ENCODE results near the gene GPRASP2.
A peak's percentile ranks its signal among the peaks of the same experiment; 100 is the strongest.
"Not testable (repeated sequence)": the region's sequence is repeated elsewhere in the genome, so short reads cannot be mapped to it uniquely, and the experiment has no call there.

Gene GPRASP2

GRCh38 chrX:102711872-102712215 lies 404 bp upstream of the GPRASP2 start:
- H3K27ac ChIP-seq (ENCODE audit: low read depth, low read length, severe bottlenecking): no peak overlapping the region
- H3K36me3 ChIP-seq (ENCODE audit: control insufficient read depth, insufficient read depth, low read length): peaks cover 3% of the 10 kb centered on the region
- no peaks in the 10 kb centered on the region for H3K4me1 ChIP-seq (ENCODE audit: control insufficient read depth, insufficient read depth, low read length, poor library complexity, severe bottlenecking)
- H3K9me3 ChIP-seq (ENCODE audit: control insufficient read depth, low read length): no peaks in the 10 kb centered on the region
- WGBS, 2 experiments (ENCODE audit: insufficient coverage in 2 of 2): 0 to 12% methylated on average over 4 to 13 of the region's 19 CpGs
- H3K4me3 ChIP-seq (ENCODE audit: extremely low read depth, insufficient read depth, low read length, poor library complexity, severe bottlenecking): peak overlapping the region; percentile 50

GRCh38 chrX:102712981-102713625 lies 855 bp downstream of the GPRASP2 start:
- WGBS, 2 experiments (ENCODE audit: insufficient coverage in 2 of 2): 0% methylated on average over 1 to 7 of the region's 23 CpGs
- Histone ChIP-seq H3K27ac (ENCODE audit: low read depth, low read length, severe bottlenecking) (no peak overlapping the region), H3K36me3 (ENCODE audit: control insufficient read depth, insufficient read depth, low read length) (peaks cover 3% of the 10 kb centered on the region), H3K9me3 (ENCODE audit: control insufficient read depth, low read length) (no peaks in the 10 kb centered on the region), H3K4me1 (ENCODE audit: control insufficient read depth, insufficient read depth, low read length, poor library complexity, severe bottlenecking) (no peaks in the 10 kb centered on the region), H3K4me3 (ENCODE audit: extremely low read depth, insufficient read depth, low read length, poor library complexity, severe bottlenecking) (peak overlapping the region; percentile 50)

- no peaks in the 10 kb centered on the region for H3K4me1 ChIP-seq (ENCODE audit: control insufficient read depth, insufficient read depth, low read length, poor library complexity, severe bottlenecking)
- H3K36me3 ChIP-seq (ENCODE audit: control insufficient read depth, insufficient read depth, low read length): peaks cover 3% of the 10 kb centered on the region
- 97 to 100% methylated on average over 2 to 6 of the region's 6 CpGs for WGBS, 2 experiments (ENCODE audit: insufficient coverage in 2 of 2)
- H3K27ac ChIP-seq (ENCODE audit: low read depth, low read length, severe bottlenecking): no peak overlapping the region
- no peaks in the 10 kb centered on the region for H3K9me3 ChIP-seq (ENCODE audit: control insufficient read depth, low read length)
- H3K4me3 ChIP-seq (ENCODE audit: extremely low read depth, insufficient read depth, low read length, poor library complexity, severe bottlenecking): no peak overlapping the region
Measured at GRCh38 chrX:102714994-102715393, 2.7 kb downstream of the GPRASP2 start.

GRCh38 chrX:102715967-102716366 lies 3.7 kb downstream of the GPRASP2 start:
- no peaks in the 10 kb centered on the region for H3K4me1 ChIP-seq (ENCODE audit: control insufficient read depth, insufficient read depth, low read length, poor library complexity, severe bottlenecking)
- no peaks in the 10 kb centered on the region for H3K9me3 ChIP-seq (ENCODE audit: control insufficient read depth, low read length)
- H3K36me3 ChIP-seq (ENCODE audit: control insufficient read depth, insufficient read depth, low read length): peaks cover 3% of the 10 kb centered on the region
- 79 to 100% methylated on average over 2 to 5 of the region's 5 CpGs for WGBS, 2 experiments (ENCODE audit: insufficient coverage in 2 of 2)
- H3K4me3 ChIP-seq (ENCODE audit: extremely low read depth, insufficient read depth, low read length, poor library complexity, severe bottlenecking): no peak overlapping the region
- no peak overlapping the region for H3K27ac ChIP-seq (ENCODE audit: low read depth, low read length, severe bottlenecking)

GRCh38 chrX:102720237-102721168 lies 8.3 kb downstream of the GPRASP2 start, which contains the start of gene GPRASP3:
TSS of gene GPRASP3 (plus strand) at chrX:102720743. CDS start at chrX:102748996, 28,253 bp downstream.
- WGBS, 2 experiments (ENCODE audit: insufficient coverage in 2 of 2): 85 to 92% methylated on average over 12 to 16 of the region's 31 CpGs
- Histone ChIP-seq H3K4me3 (ENCODE audit: extremely low read depth, insufficient read depth, low read length, poor library complexity, severe bottlenecking) (no peak within 1 kb of the TSS), H3K9me3 (ENCODE audit: control insufficient read depth, low read length) (no peaks in the 10 kb centered on the region), H3K27ac (ENCODE audit: low read depth, low read length, severe bottlenecking) (no peak within 1 kb of the TSS), H3K4me1 (ENCODE audit: control insufficient read depth, insufficient read depth, low read length, poor library complexity, severe bottlenecking) (peaks cover 4% of the 10 kb centered on the region), H3K36me3 (ENCODE audit: control insufficient read depth, insufficient read depth, low read length) (no peaks in the 10 kb centered on the region)

GRCh38 chrX:102721169-102721506 lies 8.9 kb downstream of the GPRASP2 start:
- not testable (repeated sequence) for H3K27ac ChIP-seq (ENCODE audit: low read depth, low read length, severe bottlenecking); H3K4me3 ChIP-seq (ENCODE audit: extremely low read depth, insufficient read depth, low read length, poor library complexity, severe bottlenecking); H3K9me3 ChIP-seq (ENCODE audit: control insufficient read depth, low read length); H3K4me1 ChIP-seq (ENCODE audit: control insufficient read depth, insufficient read depth, low read length, poor library complexity, severe bottlenecking); H3K36me3 ChIP-seq (ENCODE audit: control insufficient read depth, insufficient read depth, low read length)
- 83 to 94% methylated on average over 1 to 2 of the region's 7 CpGs for WGBS, 2 experiments (ENCODE audit: insufficient coverage in 2 of 2)

GRCh38 chrX:102723456-102723855 lies 11.2 kb downstream of the GPRASP2 start:
- H3K36me3 ChIP-seq (ENCODE audit: control insufficient read depth, insufficient read depth, low read length): no peaks in the 10 kb centered on the region
- H3K4me1 ChIP-seq (ENCODE audit: control insufficient read depth, insufficient read depth, low read length, poor library complexity, severe bottlenecking): peaks cover 4% of the 10 kb centered on the region
- WGBS, 2 experiments (ENCODE audit: insufficient coverage in 2 of 2): no CpG with 5 or more reads among the region's 1 CpG
- no peaks in the 10 kb centered on the region for H3K9me3 ChIP-seq (ENCODE audit: control insufficient read depth, low read length)
- H3K4me3 ChIP-seq (ENCODE audit: extremely low read depth, insufficient read depth, low read length, poor library complexity, severe bottlenecking): no peak overlapping the region
- H3K27ac ChIP-seq (ENCODE audit: low read depth, low read length, severe bottlenecking): no peak overlapping the region

- Histone ChIP-seq H3K27ac (ENCODE audit: low read depth, low read length, severe bottlenecking) (no peak overlapping the region), H3K4me3 (ENCODE audit: extremely low read depth, insufficient read depth, low read length, poor library complexity, severe bottlenecking) (no peak overlapping the region), H3K4me1 (ENCODE audit: control insufficient read depth, insufficient read depth, low read length, poor library complexity, severe bottlenecking) (peaks cover 4% of the 10 kb centered on the region), H3K36me3 (ENCODE audit: control insufficient read depth, insufficient read depth, low read length) (no peaks in the 10 kb centered on the region), H3K9me3 (ENCODE audit: control insufficient read depth, low read length) (no peaks in the 10 kb centered on the region)
- WGBS, 2 experiments (ENCODE audit: insufficient coverage in 2 of 2): no CpG with 5 or more reads among the region's 1 CpG
Measured at GRCh38 chrX:102727761-102728160, 15.5 kb downstream of the GPRASP2 start.

GRCh38 chrX:102728646-102729045 lies 16.4 kb downstream of the GPRASP2 start:
- H3K4me3 ChIP-seq (ENCODE audit: extremely low read depth, insufficient read depth, low read length, poor library complexity, severe bottlenecking): no peak overlapping the region
- no CpG with 5 or more reads among the region's 1 CpG for WGBS, 2 experiments (ENCODE audit: insufficient coverage in 2 of 2)
- H3K36me3 ChIP-seq (ENCODE audit: control insufficient read depth, insufficient read depth, low read length): no peaks in the 10 kb centered on the region
- H3K27ac ChIP-seq (ENCODE audit: low read depth, low read length, severe bottlenecking): no peak overlapping the region
- no peaks in the 10 kb centered on the region for H3K9me3 ChIP-seq (ENCODE audit: control insufficient read depth, low read length)
- peaks cover 2% of the 10 kb centered on the region for H3K4me1 ChIP-seq (ENCODE audit: control insufficient read depth, insufficient read depth, low read length, poor library complexity, severe bottlenecking)

- 54 to 88% methylated on average over 3 to 4 of the region's 7 CpGs for WGBS, 2 experiments (ENCODE audit: insufficient coverage in 2 of 2)
- Histone ChIP-seq H3K27ac (ENCODE audit: low read depth, low read length, severe bottlenecking) (no peak overlapping the region), H3K9me3 (ENCODE audit: control insufficient read depth, low read length) (no peaks in the 10 kb centered on the region), H3K36me3 (ENCODE audit: control insufficient read depth, insufficient read depth, low read length) (no peaks in the 10 kb centered on the region), H3K4me3 (ENCODE audit: extremely low read depth, insufficient read depth, low read length, poor library complexity, severe bottlenecking) (no peak overlapping the region), H3K4me1 (ENCODE audit: control insufficient read depth, insufficient read depth, low read length, poor library complexity, severe bottlenecking) (no peaks in the 10 kb centered on the region)
Measured at GRCh38 chrX:102739657-102740056, 27.4 kb downstream of the GPRASP2 start.

GRCh38 chrX:102744307-102744706 lies 32.1 kb downstream of the GPRASP2 start:
- Histone ChIP-seq H3K4me1 (ENCODE audit: control insufficient read depth, insufficient read depth, low read length, poor library complexity, severe bottlenecking) (no peaks in the 10 kb centered on the region), H3K9me3 (ENCODE audit: control insufficient read depth, low read length) (no peaks in the 10 kb centered on the region), H3K27ac (ENCODE audit: low read depth, low read length, severe bottlenecking) (no peak overlapping the region), H3K4me3 (ENCODE audit: extremely low read depth, insufficient read depth, low read length, poor library complexity, severe bottlenecking) (no peak overlapping the region), H3K36me3 (ENCODE audit: control insufficient read depth, insufficient read depth, low read length) (peaks cover 2% of the 10 kb centered on the region)
- WGBS, 2 experiments (ENCODE audit: insufficient coverage in 2 of 2): no CpG with 5 or more reads among the region's 1 CpG
